ENCODE measurements around the gene FAT3.

FAT3 gene

GRCh38 chr11:92249156-92249753 lies 24.6 kb downstream of the FAT3 start:
- TF ChIP-seq CTCF (IDR thresholded peaks at IDR 0.05; ENCODE audit: control insufficient read depth, extremely low read depth, insufficient read depth): no peak
- no peak for DNase-seq (ENCODE audit: low read depth)
- no peak overlapping the region for H3K4me3 ChIP-seq (ENCODE audit: low read depth, low read length)

GRCh38 chr11:92251980-92252379 lies 27.4 kb downstream of the FAT3 start:
- H3K4me3 ChIP-seq (ENCODE audit: low read depth, low read length): no peak overlapping the region
- DNase-seq (ENCODE audit: low read depth): no peak
- no peak for TF ChIP-seq CTCF (IDR thresholded peaks at IDR 0.05; ENCODE audit: control insufficient read depth, extremely low read depth, insufficient read depth)

GRCh38 chr11:92253421-92253820 lies 28.8 kb downstream of the FAT3 start:
- no peak for DNase-seq (ENCODE audit: low read depth)
- no peak overlapping the region for H3K4me3 ChIP-seq (ENCODE audit: low read depth, low read length)
- no peak for TF ChIP-seq CTCF (IDR thresholded peaks at IDR 0.05; ENCODE audit: control insufficient read depth, extremely low read depth, insufficient read depth)

GRCh38 chr11:92253945-92254344 lies 29.3 kb downstream of the FAT3 start:
- no peak for TF ChIP-seq CTCF (IDR thresholded peaks at IDR 0.05; ENCODE audit: control insufficient read depth, extremely low read depth, insufficient read depth)
- no peak for DNase-seq (ENCODE audit: low read depth)
- no peak overlapping the region for H3K4me3 ChIP-seq (ENCODE audit: low read depth, low read length)

GRCh38 chr11:92257536-92257935 lies 32.9 kb downstream of the FAT3 start:
- no peak for DNase-seq (ENCODE audit: low read depth)
- TF ChIP-seq CTCF (IDR thresholded peaks at IDR 0.05; ENCODE audit: control insufficient read depth, extremely low read depth, insufficient read depth): no peak
- H3K4me3 ChIP-seq (ENCODE audit: low read depth, low read length): no peak overlapping the region

GRCh38 chr11:92259861-92260260 lies 35.2 kb downstream of the FAT3 start:
- no peak overlapping the region for H3K4me3 ChIP-seq (ENCODE audit: low read depth, low read length)
- DNase-seq (ENCODE audit: low read depth): no peak
- no peak for TF ChIP-seq CTCF (IDR thresholded peaks at IDR 0.05; ENCODE audit: control insufficient read depth, extremely low read depth, insufficient read depth)

GRCh38 chr11:92264350-92264749 lies 39.7 kb downstream of the FAT3 start:
- TF ChIP-seq CTCF (IDR thresholded peaks at IDR 0.05; ENCODE audit: control insufficient read depth, extremely low read depth, insufficient read depth): no peak
- DNase-seq (ENCODE audit: low read depth): no peak
- H3K4me3 ChIP-seq (ENCODE audit: low read depth, low read length): no peak overlapping the region

All from LNCaP clone FGC (cell line).